Thyroid gland (tissue), 4 donors: ENCODE measurements around the gene ABLIM1. TPM values are rescaled to one million over a fixed set of nuclear protein-coding genes. Genes with fewer than 3 reads are reported as not detected.
A peak's percentile ranks its signal among the peaks of the same experiment; 100 is the strongest.

Experiments
- DNase-seq, 2 donors: peaks; one replicate each; pipeline ENCODE4 v3.0.0-alpha.2; 2019
- H3K27ac ChIP-seq, 3 donors: fragments of 200-600 bp; sonication (generic); 1 replicate in 2 of 3; 2 replicates in 1 of 3; pipeline ENCODE4 v1.5.1; 2016 to 2019; ENCODE audit warnings: mild to moderate bottlenecking in 1 of 3, moderate library complexity in 1 of 3
- H3K27me3 ChIP-seq: fragments of 200-600 bp; sonication (generic); one replicate; pipeline ENCODE4 v1.5.1; 2019
- H3K36me3 ChIP-seq, 2 donors: fragments of 200-600 bp; sonication (generic); one replicate each; pipeline ENCODE4 v1.5.1; 2016 to 2019
- H3K4me1 ChIP-seq, 2 donors: fragments of 200-600 bp; sonication (generic); one replicate each; pipeline ENCODE4 v1.5.1; 2017 to 2019
- H3K4me3 ChIP-seq, 3 donors: fragments of 200-600 bp; sonication (generic); replicated peaks in 1 of 3; 1 replicate in 2 of 3; 2 replicates in 1 of 3; pipeline ENCODE4 v1.5.1; 2016; ENCODE audit warnings: mild to moderate bottlenecking in 1 of 3
- H3K9me3 ChIP-seq: fragments of 200-600 bp; sonication (generic); one replicate; pipeline ENCODE4 v1.5.1; 2017
- CTCF ChIP-seq, 6 experiments: fragments of 200-600 bp in 3 of 6; fragments of 450-650 bp in 3 of 6; sonication (generic) in 3 of 6; IDR thresholded peaks; one replicate each; pipeline ENCODE4 v1.5.1; 2016 to 2019; ENCODE audit warnings: antibody characterized with exemption in 6 of 6, mild to moderate bottlenecking in 2 of 6, inconsistent platforms in 1 of 6, moderate library complexity in 1 of 6
- POLR2A ChIP-seq, 2 donors: fragments of 450-650 bp; IDR thresholded peaks; one replicate each; pipeline ENCODE4 v1.6.1; 2017; ENCODE audit warnings: antibody characterized with exemption in 2 of 2, mild to moderate bottlenecking in 2 of 2, moderate library complexity in 1 of 2
- WGBS, 2 donors: methylation state at CpG; one replicate each; pipeline ENCODE4 v1.1.5; 2017; 5-methylcytosine and 5-hydroxymethylcytosine counted together
- intact Hi-C: fragments of 100-400 bp; cut with DNase I; formaldehyde crosslinking; loops from one replicate; pipeline ENCODE4 v1.15.1; 2023
- total RNA-seq, 4 donors: library from RNA; depleted of rRNA; stranded (reverse); fragments of >200 nt; gene quantifications; one replicate each; pipeline ENCODE4 v1.2.3, GENCODE V29; 2016

ABLIM1 gene
- total RNA-seq, 4 donors from 2014 or later, result 225 to 404 (median 382) TPM

DNA sequence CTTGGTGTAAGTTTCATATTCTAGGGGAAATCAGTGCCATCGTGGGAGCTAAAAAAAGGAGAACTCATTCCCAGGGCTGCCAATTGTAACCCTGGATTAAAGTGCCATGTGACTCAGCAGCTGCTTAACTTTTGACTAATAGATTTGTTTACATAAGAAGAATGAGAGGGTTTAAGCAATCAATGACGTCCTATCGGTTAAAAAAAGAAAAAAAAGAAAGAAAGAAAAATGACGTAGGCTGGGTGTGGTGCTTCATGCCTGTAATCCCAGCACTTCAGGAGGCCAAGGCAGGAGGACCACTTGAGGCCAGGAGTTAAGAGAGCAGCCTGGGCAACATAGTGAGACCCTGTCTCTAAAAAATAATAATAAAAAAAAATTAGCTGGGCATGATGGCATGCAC, 137.6 kb downstream of the ABLIM1 start:
- Histone ChIP-seq H3K27ac (peak overlapping the region; percentile 28 to 91 (median 74)), H3K9me3 (no peaks in the 10 kb centered on the region), H3K36me3 (no peaks in the 10 kb centered on the region), H3K27me3 (no peaks in the 10 kb centered on the region), H3K4me3 (no peak overlapping the region), H3K4me1 (peaks cover 56 to 93% of the 10 kb centered on the region in 2 donors)
- 49 to 64% methylated on average over 4 of the region's 4 CpGs for WGBS, 2 donors
- intact Hi-C loops, result no loop called here
- DNase-seq, result no peak
- no peak for TF ChIP-seq CTCF (IDR thresholded peaks at IDR 0.05)
- no peak for TF ChIP-seq POLR2A (IDR thresholded peaks at IDR 0.05)

- H3K27me3 ChIP-seq, result no peaks in the 10 kb centered on the region
- TF ChIP-seq CTCF (IDR thresholded peaks at IDR 0.05) (no peak), POLR2A (IDR thresholded peaks at IDR 0.05) (no peak)
- no peaks in the 10 kb centered on the region for H3K36me3 ChIP-seq
- peaks cover 58 to 96% of the 10 kb centered on the region in 2 donors for H3K4me1 ChIP-seq
- peak overlapping the region; percentile 28 to 91 (median 74) for H3K27ac ChIP-seq
- intact Hi-C loops, result no loop called here
- H3K4me3 ChIP-seq, result no peak overlapping the region
- no peaks in the 10 kb centered on the region for H3K9me3 ChIP-seq
- 89 to 91% methylated on average over 1 to 2 of the region's 2 CpGs for whole genome bisulfite sequencing, 2 donors
- DNase-seq, result peak in 1 of 2 donors; percentile 13
These were observed 138.2 kb downstream of the ABLIM1 start for GRCh38 chr10:114519756-114520293.

DNA sequence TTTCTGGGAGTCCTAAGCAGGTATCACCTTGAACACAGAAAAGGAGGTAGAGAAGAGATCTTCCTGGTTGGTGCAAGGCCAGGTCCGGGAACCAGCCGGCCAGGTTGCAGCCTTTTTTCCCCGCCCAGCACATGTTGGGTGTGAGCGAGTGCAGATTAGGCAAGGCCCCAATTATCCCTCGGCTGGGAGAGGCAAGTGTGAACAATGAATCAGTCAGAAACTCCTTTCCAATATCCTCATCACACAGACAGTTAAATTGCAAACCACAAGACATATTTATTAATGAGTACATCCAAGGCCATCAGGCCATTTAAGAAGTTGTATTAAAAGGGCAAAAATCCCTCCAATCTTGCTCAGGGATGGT, 138.8 kb downstream of the ABLIM1 start:
- H3K27ac ChIP-seq, result peak overlapping the region; percentile 28 to 91 (median 74)
- H3K27me3 ChIP-seq, result no peaks in the 10 kb centered on the region
- DNase-seq, result peak in 1 of 2 donors; percentile 14
- no peaks in the 10 kb centered on the region for H3K9me3 ChIP-seq
- H3K4me3 ChIP-seq, result no peak overlapping the region
- intact Hi-C loops, result no loop called here
- peaks cover 64 to 96% of the 10 kb centered on the region in 2 donors for H3K4me1 ChIP-seq
- 55 to 65% methylated on average over 5 of the region's 5 CpGs for WGBS, 2 donors
- H3K36me3 ChIP-seq, result no peaks in the 10 kb centered on the region
- no peak for TF ChIP-seq CTCF (IDR thresholded peaks at IDR 0.05)
- TF ChIP-seq POLR2A (IDR thresholded peaks at IDR 0.05), result no peak

- H3K27me3 ChIP-seq, result no peaks in the 10 kb centered on the region
- no peaks in the 10 kb centered on the region for H3K36me3 ChIP-seq
- peak; percentile 63 to 68 for DNase-seq
- 85 to 90% methylated on average over 4 of the region's 4 CpGs for WGBS, 2 donors
- H3K27ac ChIP-seq, result peak overlapping the region; percentile 28 to 91 (median 74)
- H3K4me3 ChIP-seq, result no peak overlapping the region
- H3K4me1 ChIP-seq, result peaks cover 70 to 96% of the 10 kb centered on the region in 2 donors
- intact Hi-C loops, result no loop called here
- TF ChIP-seq POLR2A (IDR thresholded peaks at IDR 0.05), result no peak
- TF ChIP-seq CTCF (IDR thresholded peaks at IDR 0.05), result peak in 1 of 6 experiments; percentile 4
- no peaks in the 10 kb centered on the region for H3K9me3 ChIP-seq
These were observed 139.4 kb downstream of the ABLIM1 start for GRCh38 chr10:114518401-114519305.
